Astrocyte of the spinal cord (primary cell): ENCODE results near the gene LIG3.
"Not testable (repeated sequence)": the region's sequence is repeated elsewhere in the genome, so short reads cannot be mapped to it uniquely, and the experiment has no call there.

ENCODE experiments used
- DNase-seq: peaks from one replicate; pipeline ENCODE4 v3.0.0; 2011; ENCODE audit warnings: low read depth, low spot score
- H3K4me3 ChIP-seq: 2 replicates; pipeline ENCODE4 v1.5.1; 2011; ENCODE audit warnings: low read depth, mild to moderate bottlenecking, low read length, moderate library complexity
- CTCF ChIP-seq: IDR thresholded peaks from 2 replicates; pipeline ENCODE4 v1.5.1; 2012; ENCODE audit warnings: low read depth, mild to moderate bottlenecking, low read length, inconsistent platforms
- in situ Hi-C: cut with HindIII; loops from 2 replicates; pipeline ENCODE4 v1.10.0; 2017; ENCODE audit warnings: low sequenced_read_pairs

The LIG3 gene

DNA sequence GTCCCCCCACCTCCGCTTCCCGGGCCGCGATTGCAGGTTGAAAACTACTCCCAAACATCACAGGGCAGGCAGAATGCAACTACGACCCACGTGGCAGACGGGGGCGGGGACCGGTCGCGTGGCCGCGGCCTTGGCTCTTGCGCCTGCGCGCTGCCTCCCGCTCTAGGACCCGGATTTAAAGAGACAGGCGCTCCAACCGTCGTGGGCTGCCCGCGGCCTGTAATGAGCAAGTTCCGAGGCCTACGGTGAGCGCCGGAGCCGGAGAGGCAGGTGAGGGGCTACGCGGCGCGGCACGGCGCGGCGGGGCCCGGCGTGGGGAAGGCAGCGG is at the start of gene LIG3:
Gene LIG3, plus strand, starts transcription at position 160 of the 328 bp plus-strand sequence. CDS start 2,494 bp downstream, outside the sequence.
- H3K4me3 ChIP-seq, result peak within 1 kb of the TSS; percentile 66
- TF ChIP-seq CTCF, result no peak
- peak; percentile 93 for DNase-seq
- in situ Hi-C loops, result no loop called here

DNA sequence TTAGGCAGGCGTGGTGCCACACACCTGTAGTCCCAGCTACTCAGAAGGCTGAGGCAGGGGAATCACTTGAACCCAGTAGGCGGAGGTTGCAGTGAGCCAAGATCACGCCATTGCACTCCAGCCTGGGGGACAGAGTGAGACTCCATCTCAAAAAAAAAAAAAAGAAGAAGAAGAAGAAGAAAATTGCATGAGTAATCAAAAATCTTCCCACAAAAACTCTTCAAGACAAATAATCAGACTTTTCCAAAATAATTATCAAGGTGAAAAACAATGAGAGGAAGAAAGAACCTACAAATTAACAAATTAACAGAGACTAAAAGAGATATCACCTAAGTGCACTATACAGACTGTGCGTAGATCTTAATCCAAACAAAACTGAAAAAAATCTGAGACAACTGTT is 29.5 kb upstream of the LIG3 start:
- H3K4me3 ChIP-seq, DNase-seq, in situ Hi-C loops: not testable (repeated sequence)

DNA sequence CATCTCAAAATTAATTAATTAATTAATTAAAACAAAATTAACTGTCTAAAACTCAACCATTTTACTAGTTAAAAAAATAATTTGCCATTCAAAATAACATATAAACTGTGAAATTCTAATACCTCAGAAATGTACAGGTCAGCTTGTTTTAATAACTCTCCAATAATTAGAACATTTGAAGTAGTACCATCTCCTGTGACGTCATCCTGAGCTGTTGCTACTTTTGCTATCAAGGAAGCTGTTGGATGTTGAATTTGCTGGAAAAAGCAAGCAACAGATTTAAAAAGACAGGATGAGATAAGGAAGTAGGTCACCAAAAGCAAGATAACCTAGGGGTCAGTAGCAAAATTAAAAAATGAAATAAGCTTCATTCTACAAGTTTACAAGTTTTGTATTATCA is 21.9 kb upstream of the LIG3 start:
- in situ Hi-C loops, result no loop called here
- no peak overlapping the region for H3K4me3 ChIP-seq
- DNase-seq, result no peak
- no peak for TF ChIP-seq CTCF

DNA sequence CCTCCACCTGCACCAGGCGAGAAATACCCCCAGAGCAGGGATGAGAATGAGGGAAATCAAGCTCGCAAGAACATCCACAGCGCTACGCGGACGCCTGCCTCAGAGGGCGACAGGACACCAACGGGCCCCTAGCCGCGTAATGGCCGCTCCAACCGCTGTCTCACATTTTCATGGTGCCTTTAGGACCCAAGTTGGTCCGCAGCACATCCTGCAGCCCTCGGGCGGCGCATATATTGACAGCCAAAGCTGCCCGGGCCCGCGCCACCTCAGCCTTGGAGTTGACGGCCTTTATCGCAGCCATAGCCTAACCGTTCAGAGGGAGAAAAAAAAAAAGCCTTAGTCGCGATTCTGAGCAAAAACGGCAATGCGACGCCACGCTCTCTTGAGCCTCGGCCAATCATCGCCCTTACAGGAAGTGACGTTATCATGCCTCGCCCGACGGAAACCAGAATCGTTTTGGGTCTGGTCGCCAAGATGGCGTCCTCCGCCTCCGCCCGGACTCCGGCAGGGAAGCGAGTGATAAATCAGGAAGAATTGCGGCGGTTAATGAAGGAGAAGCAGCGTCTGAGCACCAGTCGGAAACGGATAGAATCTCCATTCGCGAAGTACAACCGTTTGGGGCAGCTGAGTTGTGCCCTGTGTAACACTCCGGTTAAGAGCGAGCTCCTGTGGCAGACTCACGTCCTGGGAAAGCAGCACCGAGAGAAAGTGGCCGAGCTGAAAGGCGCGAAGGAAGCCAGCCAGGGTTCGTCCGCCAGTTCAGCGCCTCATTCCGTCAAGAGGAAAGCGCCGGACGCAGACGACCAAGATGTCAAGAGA is 19.0 kb upstream of the LIG3 start, which contains the start of the genes CCT6B and ZNF830:
Gene CCT6B, minus strand, starts transcription at position 368 of the 819 bp plus-strand sequence. Its CDS starts 67 bp downstream, at position 301.
Gene ZNF830, plus strand, starts transcription at position 448 of the 819 bp plus-strand sequence. Its CDS starts 27 bp downstream, at position 475.
- in situ Hi-C loops, result no loop called here
- peak; percentile 94 for DNase-seq
- peak within 1 kb of the TSS; percentile 93 for H3K4me3 ChIP-seq
- no peak for TF ChIP-seq CTCF

GRCh38 chr17:34974179-34974578 is 6.1 kb upstream of the LIG3 start:
- in situ Hi-C loops, result no loop called here
- no peak for TF ChIP-seq CTCF
- H3K4me3 ChIP-seq, result no peak overlapping the region
- DNase-seq, result no peak

DNA sequence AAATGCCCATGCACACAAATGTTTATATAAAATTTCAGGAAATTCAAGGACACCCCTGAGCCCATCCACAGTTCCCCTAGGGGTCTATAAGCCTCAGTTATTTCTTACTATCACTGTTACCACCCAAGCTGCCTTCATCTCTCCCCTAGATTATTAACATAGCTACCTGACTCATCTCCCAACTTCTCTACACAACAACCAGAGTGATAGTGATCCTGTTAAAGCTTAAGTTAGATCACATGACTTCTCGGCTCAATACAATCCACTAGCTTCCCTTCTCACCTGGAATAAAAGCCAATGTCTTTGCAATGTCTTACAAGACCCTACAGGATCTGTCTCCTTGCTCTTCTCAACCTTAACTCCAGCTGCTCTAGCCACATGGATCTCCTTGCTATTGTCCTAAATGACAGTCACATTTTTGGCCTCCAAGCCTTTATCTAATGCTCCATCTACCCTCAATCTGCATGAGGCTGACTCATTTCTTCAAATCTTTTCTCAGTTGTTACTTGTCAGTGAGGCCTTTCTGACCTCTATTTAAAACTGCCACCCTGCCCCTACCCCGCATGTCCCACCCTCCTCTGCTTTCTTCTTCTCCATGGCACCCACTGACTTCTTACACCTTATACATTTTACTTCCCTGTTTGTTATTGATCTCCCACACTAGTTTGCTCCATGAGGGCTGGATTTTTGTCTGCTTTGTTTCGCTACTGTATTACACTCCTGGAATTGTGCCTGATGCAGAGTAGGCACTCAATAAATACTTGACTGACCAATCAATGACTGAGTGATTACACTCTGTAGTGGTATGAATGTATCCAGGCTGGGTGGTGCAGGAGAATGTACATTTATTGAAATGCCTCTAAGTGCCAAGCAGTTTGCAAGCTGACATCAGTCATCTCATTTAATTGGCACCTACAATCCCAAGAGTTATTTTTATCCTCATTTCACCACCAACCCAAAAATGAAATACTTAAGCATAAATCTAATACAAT is 5.2 kb upstream of the LIG3 start:
- in situ Hi-C loops, result no loop called here
- no peak for DNase-seq
- TF ChIP-seq CTCF, result no peak
- H3K4me3 ChIP-seq, result no peak overlapping the region
